ENCODE results near the gene RBM44.

DNA sequence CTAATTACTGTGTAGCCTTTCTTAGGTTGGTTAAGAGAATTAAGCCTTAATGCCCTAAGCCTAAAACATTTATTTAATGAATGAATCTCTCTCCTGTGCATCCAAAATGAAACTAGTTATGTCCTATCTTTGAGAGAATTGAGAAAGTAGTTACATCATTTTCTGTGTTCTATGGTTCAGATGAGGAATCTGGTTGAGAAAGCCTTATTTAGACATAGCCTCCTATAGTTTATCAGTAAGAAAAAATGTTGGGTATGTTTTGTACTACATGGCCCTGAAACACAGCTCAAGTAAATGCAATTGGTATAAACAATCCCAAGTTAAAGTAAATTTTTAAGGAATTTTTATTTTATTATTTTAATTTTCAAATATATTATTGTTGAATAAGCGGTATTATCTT is 35.0 kb downstream of the RBM44 start:
- TF ChIP-seq, protein P1, sequence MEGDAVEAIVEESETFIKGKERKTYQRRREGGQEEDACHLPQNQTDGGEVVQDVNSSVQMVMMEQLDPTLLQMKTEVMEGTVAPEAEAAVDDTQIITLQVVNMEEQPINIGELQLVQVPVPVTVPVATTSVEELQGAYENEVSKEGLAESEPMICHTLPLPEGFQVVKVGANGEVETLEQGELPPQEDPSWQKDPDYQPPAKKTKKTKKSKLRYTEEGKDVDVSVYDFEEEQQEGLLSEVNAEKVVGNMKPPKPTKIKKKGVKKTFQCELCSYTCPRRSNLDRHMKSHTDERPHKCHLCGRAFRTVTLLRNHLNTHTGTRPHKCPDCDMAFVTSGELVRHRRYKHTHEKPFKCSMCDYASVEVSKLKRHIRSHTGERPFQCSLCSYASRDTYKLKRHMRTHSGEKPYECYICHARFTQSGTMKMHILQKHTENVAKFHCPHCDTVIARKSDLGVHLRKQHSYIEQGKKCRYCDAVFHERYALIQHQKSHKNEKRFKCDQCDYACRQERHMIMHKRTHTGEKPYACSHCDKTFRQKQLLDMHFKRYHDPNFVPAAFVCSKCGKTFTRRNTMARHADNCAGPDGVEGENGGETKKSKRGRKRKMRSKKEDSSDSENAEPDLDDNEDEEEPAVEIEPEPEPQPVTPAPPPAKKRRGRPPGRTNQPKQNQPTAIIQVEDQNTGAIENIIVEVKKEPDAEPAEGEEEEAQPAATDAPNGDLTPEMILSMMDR (IDR thresholded peaks at IDR 0.05; ENCODE audit: poor library complexity) = no peak
- TF ChIP-seq EZH2phosphoT487 (IDR thresholded peaks at IDR 0.05; ENCODE audit: low read depth, severe bottlenecking, unreplicated experiment) (no peak), EZH2 (IDR thresholded peaks at IDR 0.05; ENCODE audit: borderline replicate concordance) (no peak)
